Upper lobe of left lung (tissue), 4 donors: Measurements from ENCODE around the gene STX16.

ENCODE experiments used
- CTCF ChIP-seq, 6 experiments: fragments of 450-650 bp in 4 of 6; fragments of 200-600 bp in 2 of 6; sonication (generic) in 2 of 6; IDR thresholded peaks; one replicate each; pipeline ENCODE4 v1.5.1; 2016 to 2019; ENCODE audit warnings: antibody characterized with exemption in 6 of 6
- EP300 ChIP-seq, 4 donors: sonication (generic); formaldehyde crosslinking; IDR thresholded peaks; one replicate each; pipeline ENCODE4 v1.5.1; 2017; ENCODE audit warnings: antibody characterized with exemption in 4 of 4, control low read depth in 2 of 4
- POLR2A ChIP-seq, 4 donors: fragments of 450-650 bp; IDR thresholded peaks; one replicate each; pipeline ENCODE4 v1.5.1; 2016 to 2017; ENCODE audit warnings: antibody characterized with exemption in 4 of 4, mild to moderate bottlenecking in 2 of 4
- POLR2AphosphoS5 ChIP-seq, 2 donors: sonication (generic); formaldehyde crosslinking; IDR thresholded peaks; one replicate each; pipeline ENCODE4 v1.5.1; 2017; ENCODE audit warnings: antibody characterized with exemption in 2 of 2

- no peak for TF ChIP-seq CTCF (IDR thresholded peaks at IDR 0.05)
- TF ChIP-seq POLR2A (IDR thresholded peaks at IDR 0.05) = no peak
- no peak for TF ChIP-seq EP300 (IDR thresholded peaks at IDR 0.05)
- no peak for TF ChIP-seq POLR2AphosphoS5 (IDR thresholded peaks at IDR 0.05)
Measured at GRCh38 chr20:58627212-58628072, 23.6 kb upstream of the STX16 start.
